ENCODE measurements around the gene CACNA2D3. TPM values are rescaled to one million over a fixed set of nuclear protein-coding genes. Genes with fewer than 3 reads are reported as not detected.

CACNA2D3 gene
- total and polyA plus RNA-seq, 4 donors: 0.06 to 0.37 (median 0.08) TPM; not detected in 1

- TF ChIP-seq, protein P1, sequence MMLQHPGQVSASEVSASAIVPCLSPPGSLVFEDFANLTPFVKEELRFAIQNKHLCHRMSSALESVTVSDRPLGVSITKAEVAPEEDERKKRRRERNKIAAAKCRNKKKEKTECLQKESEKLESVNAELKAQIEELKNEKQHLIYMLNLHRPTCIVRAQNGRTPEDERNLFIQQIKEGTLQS (IDR thresholded peaks at IDR 0.05): no peak
- TF ChIP-seq HNF4G (IDR thresholded peaks at IDR 0.05) (no peak), GABPA (IDR thresholded peaks at IDR 0.05 in 1 of 2, conservative IDR thresholded peaks at IDR 0.05 in 1 of 2) (no peak), RXRA (IDR thresholded peaks at IDR 0.05) (no peak), MAX (IDR thresholded peaks at IDR 0.05) (no peak), NR2F2 (IDR thresholded peaks at IDR 0.05) (no peak), RAD21 (IDR thresholded peaks at IDR 0.05) (no peak), YY1 (IDR thresholded peaks at IDR 0.05) (no peak), HNF4A (conservative IDR thresholded peaks at IDR 0.05) (no peak), FOXA1 (IDR thresholded peaks at IDR 0.05) (no peak), JUND (IDR thresholded peaks at IDR 0.05) (no peak), FOXA2 (IDR thresholded peaks at IDR 0.05) (no peak)
Measured at GRCh38 chr3:55044486-55044885, 922.1 kb downstream of the CACNA2D3 start (continued).

DNA sequence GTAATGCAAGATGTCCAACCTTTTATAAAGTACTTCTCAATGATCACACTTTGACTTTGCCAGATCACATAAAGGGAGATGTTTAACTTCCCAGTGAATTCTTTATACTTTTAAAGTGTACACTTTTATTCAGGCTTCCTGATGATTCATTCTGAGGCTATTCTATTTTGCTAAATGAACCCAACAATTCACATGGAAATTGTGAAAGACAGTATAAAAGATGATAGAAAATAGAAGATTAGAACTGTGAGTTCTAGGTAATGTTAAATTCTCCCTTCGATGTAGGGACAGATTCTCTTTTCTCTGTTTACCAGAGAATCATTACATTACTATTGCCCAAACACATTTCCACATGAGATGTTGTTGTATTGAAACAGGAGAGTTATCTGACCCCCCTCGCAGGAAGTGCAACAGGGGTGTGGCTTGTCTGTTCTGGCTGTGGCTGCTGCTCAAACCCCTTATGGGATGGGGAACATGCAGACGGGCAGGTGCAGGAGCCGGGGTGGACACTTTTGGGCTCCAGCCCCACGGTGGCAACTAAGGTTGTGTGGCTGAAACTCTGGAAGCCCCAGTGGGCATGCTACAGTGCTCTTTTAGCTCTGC is 936.8 kb downstream of the CACNA2D3 start:
- DNase-seq (ENCODE audit: low spot score): no peak
- Histone ChIP-seq H3K9me3 (ENCODE audit: control insufficient read depth in 4 of 4, low read length in 3 of 4) (peaks cover 0 to 12% (median 8%) of the 10 kb centered on the region in 4 donors), H3K27ac (ENCODE audit: low read depth in 1 of 2, low read length in 2 of 2) (no peak overlapping the region), H3K4me3 (ENCODE audit: low read depth in 1 of 3, low read length in 3 of 3) (no peak overlapping the region), H3K4me1 (ENCODE audit: control insufficient read depth in 4 of 4, insufficient read depth in 4 of 4, low read length in 3 of 4) (no peaks in the 10 kb centered on the region), H3K36me3 (ENCODE audit: control insufficient read depth in 4 of 4, insufficient read depth in 3 of 4, low read depth in 1 of 4, low read length in 3 of 4) (no peaks in the 10 kb centered on the region), H3K9ac (ENCODE audit: low read depth in 1 of 2, low read length in 2 of 2) (no peak overlapping the region), H3K27me3 (ENCODE audit: control insufficient read depth in 4 of 4, insufficient read depth in 4 of 4, low read length in 3 of 4) (no peaks in the 10 kb centered on the region)
- 73% methylated on average over 5 of the region's 5 CpGs for WGBS
- no peak for TF ChIP-seq RAD21 (IDR thresholded peaks at IDR 0.05)
- TF ChIP-seq CTCF (IDR thresholded peaks at IDR 0.05; ENCODE audit: low read depth, low read length, missing input control): no peak
- no peak for TF ChIP-seq REST (IDR thresholded peaks at IDR 0.05)
- no peak for TF ChIP-seq ZBTB33 (IDR thresholded peaks at IDR 0.05)
- no peak for TF ChIP-seq FOXA1 (IDR thresholded peaks at IDR 0.05)
- no peak for TF ChIP-seq MAX (IDR thresholded peaks at IDR 0.05)
- no peak for TF ChIP-seq YY1 (IDR thresholded peaks at IDR 0.05)
